ENCODE data around the gene CCDC148. TPM values are rescaled to one million over a fixed set of nuclear protein-coding genes. Genes with fewer than 3 reads are reported as not detected.

The CCDC148 gene
- total and polyA plus RNA-seq, 10 of the 15 experiments (the other 5 are each of a cell fraction or from before 2014, with no cell fraction given): 0.07 to 0.30 (median 0.18) TPM; not detected in 7

- TF ChIP-seq PRDM15 (CRISPR knock-in tag; IDR thresholded peaks at IDR 0.05) (no peak), MTA2 (IDR thresholded peaks at IDR 0.05; ENCODE audit: low read depth) (no peak), RCOR1 (conservative IDR thresholded peaks at IDR 0.05; ENCODE audit: low read depth, low read length) (no peak), RAD21 (IDR thresholded peaks at IDR 0.05; ENCODE audit: insufficient read depth, low read depth, low read length) (no peak), EED (IDR thresholded peaks at IDR 0.05; ENCODE audit: low read depth) (0 out of 2 replicates have a peak, but pooled peaks have one; percentile 9), ZBTB33 (IDR thresholded peaks at IDR 0.05) (no peak), ATF2 (IDR thresholded peaks at IDR 0.05; ENCODE audit: low read length) (no peak), LARP7 (IDR thresholded peaks at IDR 0.05) (peak; percentile 46), CBX3 (IDR thresholded peaks at IDR 0.05; ENCODE audit: borderline replicate concordance, low read depth) (no peak), RAD51 (IDR thresholded peaks at IDR 0.05) (no peak), ESRRA (IDR thresholded peaks at IDR 0.05; ENCODE audit: low read length) (no peak), IKZF1 (conservative IDR thresholded peaks at IDR 0.05) (peak; percentile 69), ZSCAN29 (IDR thresholded peaks at IDR 0.05) (no peak), RUNX3 (IDR thresholded peaks at IDR 0.05; ENCODE audit: low read length) (peak; percentile 44), NFXL1 (IDR thresholded peaks at IDR 0.05; ENCODE audit: borderline replicate concordance) (no peak), TAF1 (IDR thresholded peaks at IDR 0.05; ENCODE audit: borderline replicate concordance, low read depth, low read length) (no peak)
Observed at GRCh38 chr2:158457092-158457825, 706 bp upstream of the CCDC148 start (continued).
